ENCODE data around the gene ADTRP.
"Not testable (repeated sequence)": the region's sequence is repeated elsewhere in the genome, so short reads cannot be mapped to it uniquely, and the experiment has no call there.

Gene ADTRP

DNA sequence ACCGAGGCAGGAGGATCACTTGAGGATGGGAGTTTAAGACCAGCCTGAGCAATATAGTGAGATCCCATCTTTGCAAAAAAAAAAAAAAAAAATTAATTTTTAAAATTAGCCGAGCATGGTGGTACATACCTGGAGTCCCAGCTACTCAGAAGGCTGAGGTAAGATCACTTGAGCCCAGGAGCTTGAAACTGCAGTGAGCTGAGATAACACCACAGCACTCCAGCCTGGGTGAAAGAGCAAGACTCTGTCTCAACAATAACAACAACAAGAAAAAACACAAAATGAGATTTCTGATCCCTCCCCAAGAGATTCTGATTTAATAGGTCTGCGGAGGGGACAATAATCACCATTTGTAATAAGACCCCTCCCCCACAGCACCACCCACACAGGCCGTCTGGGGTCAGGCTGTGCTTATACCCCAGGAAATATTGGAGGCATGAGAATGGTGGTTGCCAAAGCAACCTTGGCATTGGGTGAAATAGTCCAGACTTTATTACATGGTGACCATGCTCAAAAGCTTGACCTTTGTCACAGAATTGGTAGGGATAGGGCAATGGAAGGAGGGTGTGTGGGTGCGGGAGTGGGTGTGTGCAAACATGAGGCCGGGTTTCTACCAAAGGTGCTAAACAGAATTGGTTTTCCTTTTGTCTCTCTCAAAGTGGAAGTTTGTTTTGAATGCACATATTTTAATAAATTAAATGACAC is 24.4 kb upstream of the ADTRP start:
- DNase-seq = peak; percentile 67

DNA sequence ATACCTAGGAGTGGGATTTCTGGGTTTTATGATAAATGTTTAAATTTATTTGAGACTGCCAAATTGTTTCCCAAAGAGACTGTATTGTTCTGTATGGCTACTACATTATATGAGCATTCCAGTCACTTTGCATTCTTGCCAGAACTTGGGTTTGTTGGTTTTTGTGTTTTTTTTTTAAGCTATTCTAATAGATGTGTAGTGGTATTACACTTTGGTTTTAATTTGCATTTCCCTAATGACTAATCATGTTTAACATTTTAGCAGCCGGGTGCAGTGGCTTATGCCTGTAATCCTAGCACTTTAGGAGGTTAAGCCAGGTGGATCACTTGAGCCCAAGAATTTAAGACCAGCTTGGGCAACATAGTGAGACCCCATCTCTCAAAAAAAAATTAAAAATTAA is 21.9 kb upstream of the ADTRP start:
- DNase-seq = not testable (repeated sequence)

DNA sequence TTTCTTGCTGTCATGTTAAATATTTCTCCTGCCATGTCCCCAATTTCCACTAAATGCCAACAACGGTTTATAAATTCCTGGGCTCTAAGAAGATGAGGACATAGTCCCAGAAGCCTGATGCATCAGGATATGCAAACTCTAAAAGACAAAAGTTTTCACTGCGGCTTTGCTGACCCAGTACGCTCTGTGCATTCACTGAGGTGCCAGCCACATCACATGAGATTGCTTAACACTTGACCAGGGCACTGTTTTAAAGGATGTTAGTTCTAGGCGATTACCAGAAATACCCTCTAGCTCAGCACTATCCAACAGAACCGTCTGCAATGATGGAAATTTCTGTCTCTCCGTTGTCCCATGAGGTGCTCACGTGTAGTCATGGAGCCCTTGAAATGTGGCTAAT is 19.9 kb upstream of the ADTRP start:
- DNase-seq = no peak

DNA sequence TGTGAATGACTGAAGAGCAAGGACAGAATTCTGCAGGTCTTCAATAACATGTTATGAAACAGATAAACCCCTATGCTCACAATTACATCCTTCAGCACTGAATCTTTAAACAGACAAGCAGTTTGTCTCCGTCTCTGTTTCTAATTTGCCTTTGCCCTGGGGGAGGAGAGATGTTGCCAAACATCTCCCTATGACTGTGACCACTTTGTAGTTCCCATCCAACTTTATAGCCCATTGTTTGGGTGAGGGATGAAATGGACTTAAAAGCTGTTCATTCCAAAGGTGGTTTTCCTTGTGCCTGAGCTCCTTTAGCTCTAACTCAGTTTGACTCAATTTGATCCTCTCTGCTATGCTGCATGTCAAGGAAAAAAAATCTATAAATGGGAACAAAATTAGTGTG is 19.5 kb upstream of the ADTRP start:
- no peak for DNase-seq

DNA sequence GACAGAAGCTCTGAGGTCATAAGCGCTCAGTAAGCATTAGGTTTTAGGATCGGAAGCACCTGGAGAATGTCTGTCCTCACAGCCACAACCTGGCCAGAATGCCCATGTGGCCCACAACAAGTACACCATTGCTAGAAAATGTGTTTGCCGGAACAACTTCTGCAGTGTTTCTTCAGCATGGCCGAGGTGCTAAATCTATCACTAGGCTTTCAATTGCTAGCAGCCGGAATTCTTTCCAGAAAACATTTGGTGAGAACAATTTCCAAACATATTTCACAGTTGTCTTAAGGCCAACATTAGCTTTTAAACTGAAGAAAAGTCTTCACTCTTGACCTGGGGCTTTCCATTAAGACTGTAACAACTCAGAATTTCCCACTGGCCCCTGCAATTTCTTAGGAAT is 18.2 kb upstream of the ADTRP start:
- DNase-seq = no peak

DNA sequence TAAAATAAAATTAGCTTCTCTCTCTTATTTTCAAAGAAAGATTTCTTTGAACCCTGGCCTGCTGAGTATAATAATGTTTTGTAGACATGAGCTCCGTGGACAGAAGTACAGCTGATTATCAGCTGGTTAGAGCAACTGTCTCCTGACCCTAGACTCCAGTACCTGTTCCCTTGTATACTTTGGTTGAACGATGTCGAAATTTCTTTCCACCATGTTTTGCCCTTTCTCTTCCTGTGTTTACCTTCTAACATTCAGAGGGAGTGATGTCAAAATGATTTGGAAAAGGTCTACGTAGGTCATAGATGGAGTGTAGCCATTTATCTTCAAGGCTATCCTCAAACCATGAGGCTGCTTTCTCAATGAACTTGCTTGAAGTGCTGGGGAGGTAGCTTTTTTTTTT is 16.8 kb upstream of the ADTRP start:
- no peak for DNase-seq

DNA sequence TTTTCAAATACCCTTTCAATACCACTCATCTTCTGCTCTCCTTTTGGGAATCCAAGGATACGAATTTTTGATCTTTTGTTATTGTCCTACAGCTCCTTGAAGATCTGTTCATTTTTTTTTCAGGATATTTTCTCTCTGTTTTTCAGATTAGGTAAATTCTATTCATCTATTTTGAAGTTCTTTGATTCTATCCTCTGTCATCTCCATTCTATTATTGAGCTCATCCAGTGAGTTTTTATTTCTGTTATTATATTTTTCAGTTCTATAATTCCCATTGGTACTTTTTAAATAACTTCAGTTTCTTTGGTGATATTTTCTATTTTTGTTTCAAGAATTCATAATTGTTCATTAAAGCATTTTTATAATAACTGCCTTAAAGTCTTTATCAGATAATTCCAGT is 14.7 kb upstream of the ADTRP start:
- DNase-seq = no peak

DNA sequence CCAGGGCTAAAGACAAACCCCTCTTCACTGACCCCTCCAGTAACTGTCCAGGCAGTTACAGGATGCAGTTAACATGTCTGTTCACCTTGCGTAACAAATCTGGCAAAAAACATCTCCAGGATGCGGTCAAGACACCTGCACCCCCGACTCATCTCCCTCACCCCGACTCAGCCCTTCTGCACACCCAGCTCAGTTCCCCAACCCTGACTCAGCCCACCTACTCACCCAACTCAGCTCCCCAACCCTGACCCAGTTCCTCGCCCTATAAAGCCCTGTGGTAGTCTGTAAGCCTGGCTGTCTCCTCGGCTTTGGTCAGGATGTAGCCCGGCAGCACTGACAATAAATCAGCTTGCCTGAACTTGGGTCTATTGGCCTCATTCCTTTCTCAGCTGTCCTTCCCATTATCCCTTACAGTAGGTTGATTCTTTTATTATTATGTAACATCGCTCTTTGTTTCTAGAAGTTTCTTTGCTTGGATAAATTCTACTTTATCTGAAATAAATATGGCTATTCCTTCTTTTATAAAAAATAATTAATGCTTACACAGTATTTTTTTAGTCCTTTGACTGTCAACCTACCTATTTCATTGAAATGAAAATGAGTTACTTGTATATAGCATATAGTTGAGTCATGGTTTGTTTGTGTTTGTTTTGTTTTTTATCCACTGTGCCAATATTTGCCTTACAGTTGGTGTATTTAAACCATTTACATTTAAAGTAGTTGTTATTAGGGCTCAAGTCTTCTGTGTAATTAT is 12.9 kb upstream of the ADTRP start:
- peak; percentile 49 for DNase-seq

DNA sequence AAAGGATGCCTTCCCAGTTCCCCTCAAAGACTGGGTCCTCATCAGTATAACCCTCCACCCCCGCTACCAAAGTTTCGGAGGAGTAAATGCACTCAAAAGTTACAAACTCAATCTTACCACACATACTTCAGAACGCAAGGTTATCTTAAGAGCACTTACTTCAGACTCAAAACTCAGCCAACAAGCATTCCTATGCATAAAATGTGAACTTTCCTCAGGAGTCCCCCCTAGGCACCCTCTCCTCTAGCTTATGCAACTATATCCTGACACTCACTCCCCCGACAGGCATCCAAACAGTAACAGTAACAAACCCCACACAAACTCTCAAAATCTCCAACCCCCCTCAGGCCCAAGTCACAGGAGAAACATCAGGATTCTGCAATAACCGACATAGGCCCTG is 11.1 kb upstream of the ADTRP start:
- no peak for DNase-seq

GRCh38 chr6:11788043-11788442 is 9.4 kb upstream of the ADTRP start:
- DNase-seq = no peak

DNA sequence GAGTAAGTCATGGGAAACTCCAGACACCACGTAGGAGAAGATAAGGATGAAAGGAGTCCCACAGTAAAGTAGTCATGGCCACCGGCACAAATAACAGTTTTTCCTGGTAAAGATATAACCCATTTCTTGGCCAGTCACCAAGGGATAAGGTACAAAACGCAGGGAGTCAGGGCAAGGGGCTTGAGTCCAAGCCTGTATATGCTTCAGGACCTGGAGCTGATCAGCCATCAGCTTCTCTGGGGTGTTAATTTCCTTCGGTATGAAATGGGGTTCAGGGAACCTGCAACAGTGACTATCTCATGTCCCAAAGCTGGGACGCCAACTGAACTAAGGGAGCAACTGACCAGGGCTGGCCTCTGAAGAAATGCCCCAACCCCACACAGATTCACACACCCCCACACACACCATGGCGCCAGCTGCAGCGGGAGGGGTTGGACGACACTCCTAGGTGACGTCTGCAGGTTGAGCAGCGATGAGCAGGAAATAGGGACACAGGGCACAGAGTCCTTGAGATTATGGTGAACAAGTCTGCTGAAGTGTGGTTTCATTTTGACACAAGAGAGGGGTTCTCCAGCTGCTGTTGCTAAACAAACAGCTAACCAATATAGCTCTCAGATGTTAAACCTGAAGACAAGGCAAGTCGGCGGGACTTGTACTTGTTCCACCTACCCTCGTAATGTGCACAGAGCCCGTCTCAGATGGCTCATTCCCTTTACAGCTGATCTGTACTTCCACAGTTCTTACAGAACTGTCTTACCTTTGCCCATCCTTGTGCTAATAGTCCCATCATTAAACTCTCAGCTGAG is 7.4 kb upstream of the ADTRP start:
- DNase-seq = peak; percentile 89

DNA sequence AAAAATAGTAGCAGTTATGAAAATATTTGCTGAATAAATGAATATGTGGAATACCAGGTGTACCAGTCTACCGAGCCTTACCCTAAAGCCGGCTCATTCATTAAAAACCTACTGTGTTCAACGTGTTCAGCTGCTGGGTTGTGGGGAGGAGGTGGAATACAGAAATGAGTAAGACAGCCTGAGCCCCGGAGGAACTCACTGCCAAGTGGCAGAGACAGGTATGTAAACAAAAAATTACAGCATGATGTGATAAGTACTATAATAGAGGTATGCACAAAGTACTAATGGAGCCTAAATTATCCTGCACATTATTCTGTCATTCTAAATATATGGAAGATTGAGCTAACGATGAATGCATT is 6.8 kb upstream of the ADTRP start:
- peak; percentile 61 for DNase-seq

GRCh38 chr6:11784341-11784740 is 5.7 kb upstream of the ADTRP start:
- no peak for DNase-seq

DNA sequence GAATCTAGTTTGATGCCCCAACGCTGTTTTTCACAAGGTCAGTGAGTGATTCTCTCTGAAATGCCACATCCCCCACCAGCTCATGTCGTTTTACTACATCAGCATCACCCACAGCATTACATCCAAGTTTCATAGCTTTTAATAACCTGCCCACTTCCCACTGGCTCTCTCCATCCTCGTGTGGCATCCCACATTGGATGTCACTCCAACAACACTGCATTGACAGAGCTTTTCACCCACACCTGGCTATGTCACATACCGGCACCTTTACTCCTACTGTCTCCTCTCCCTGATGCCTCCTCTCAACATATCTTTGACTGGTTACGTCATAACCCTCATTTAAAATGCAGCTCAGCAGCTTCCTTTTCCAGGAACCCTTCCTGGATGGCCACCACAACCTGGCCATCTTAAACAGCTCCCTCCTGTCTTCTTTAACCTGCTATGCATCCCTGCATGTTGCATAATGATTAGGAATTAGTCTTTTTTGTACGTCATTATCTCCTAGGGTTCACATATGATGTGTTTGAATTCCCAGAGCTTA is 5.0 kb upstream of the ADTRP start:
- DNase-seq = no peak

DNA sequence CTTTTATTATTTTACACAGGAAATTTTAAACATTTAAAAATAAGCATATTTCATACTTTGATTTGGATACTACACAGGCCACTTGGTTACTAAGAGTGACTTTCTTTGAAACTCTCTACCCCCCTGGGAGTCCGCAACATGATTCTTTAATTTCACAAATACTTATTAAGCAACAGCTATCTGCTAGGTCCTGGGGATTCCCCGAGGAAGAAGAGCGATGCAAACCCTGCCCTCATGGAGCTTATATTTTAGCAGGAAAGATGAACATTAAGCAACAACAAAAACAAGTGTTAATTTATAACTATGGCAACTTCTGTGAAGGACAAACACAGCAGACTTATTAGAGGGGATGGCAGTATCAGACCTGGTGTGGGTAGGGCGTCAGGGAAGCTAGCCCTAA is 3.9 kb upstream of the ADTRP start:
- no peak for DNase-seq

DNA sequence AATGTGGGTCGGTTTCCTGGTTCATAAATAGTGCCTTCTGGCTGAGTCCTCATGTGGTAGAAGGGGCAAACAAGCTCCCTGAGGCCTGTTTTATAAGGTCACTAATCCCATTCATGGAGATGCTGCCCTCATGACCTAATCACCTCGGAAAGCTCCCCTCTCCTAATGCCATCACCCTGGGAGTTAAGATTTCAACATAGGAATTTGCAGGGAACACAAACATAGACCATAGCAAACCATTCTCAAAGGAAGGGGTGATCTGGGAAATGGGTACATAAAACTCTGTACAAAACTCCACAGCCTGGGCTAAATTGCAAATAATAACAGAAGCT is 1.5 kb upstream of the ADTRP start:
- DNase-seq = no peak

- no peak for DNase-seq
These were observed 910 bp upstream of the ADTRP start for GRCh38 chr6:11779329-11780096.

DNA sequence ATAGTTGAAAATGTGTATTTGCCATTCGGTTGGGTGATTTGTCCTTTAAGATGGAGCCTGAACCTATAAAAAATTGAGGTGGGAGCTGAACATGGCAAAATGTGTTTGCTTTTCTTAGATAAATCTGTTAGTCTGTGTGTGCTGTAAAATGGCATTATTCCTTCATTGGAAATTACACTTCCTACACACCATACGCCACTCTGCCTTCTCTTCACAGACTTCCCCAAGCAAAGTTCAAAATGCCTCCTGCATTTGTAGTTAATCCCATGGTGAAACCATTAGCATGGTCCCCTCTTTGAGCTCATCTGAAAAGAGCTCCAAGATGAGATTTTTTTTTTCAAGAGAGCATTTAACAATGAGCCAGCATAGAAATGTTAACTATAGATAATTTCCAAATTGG is 567 bp downstream of the ADTRP start:
- DNase-seq = no peak

- no peak for DNase-seq
These were observed 2.7 kb downstream of the ADTRP start for GRCh38 chr6:11775791-11776409.

GRCh38 chr6:11774426-11774825 is 4.2 kb downstream of the ADTRP start:
- DNase-seq = no peak

- DNase-seq = no peak
These were observed 5.0 kb downstream of the ADTRP start for GRCh38 chr6:11773581-11773980.

GRCh38 chr6:11773013-11773412 is 5.6 kb downstream of the ADTRP start:
- DNase-seq = no peak
